Measurements from ENCODE around the gene SIL1.
"Not testable (repeated sequence)": the region's sequence is repeated elsewhere in the genome, so short reads cannot be mapped to it uniquely, and the experiment has no call there.

SIL1 gene

DNA sequence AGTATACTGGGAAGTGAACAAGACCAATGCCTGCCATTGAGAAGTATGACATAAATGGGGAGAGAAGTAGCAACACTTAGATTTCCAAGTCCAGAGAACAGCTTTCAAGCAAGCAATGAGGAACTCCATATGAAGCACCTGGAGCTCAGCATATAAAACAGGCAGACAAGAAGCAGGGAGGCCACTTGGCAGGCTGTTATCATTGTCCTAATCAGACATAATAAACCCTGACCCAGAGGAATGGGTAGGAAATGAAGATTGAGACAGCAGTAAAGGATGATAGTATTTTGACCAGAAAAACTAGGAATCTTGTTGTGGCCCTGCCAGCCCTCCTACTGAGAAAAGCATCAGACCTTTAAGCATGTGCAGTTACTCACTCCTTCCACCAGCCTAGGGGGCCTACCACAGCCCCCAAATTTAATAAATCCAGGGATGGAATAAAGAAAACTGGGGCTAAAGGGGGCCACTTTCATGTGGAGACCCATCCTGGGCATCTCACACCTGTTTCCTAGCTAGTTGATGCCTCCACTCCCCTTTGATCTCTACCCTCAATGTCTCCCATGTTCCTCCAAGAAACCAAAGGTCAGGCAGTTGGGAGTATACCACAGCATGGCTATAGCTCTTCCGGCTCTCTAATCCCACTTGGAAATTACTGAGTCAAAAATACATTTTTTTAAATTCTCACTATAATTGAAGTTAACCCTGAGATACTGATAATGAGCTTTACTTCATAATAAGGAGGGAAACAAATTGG is 135.1 kb downstream of the SIL1 start:
- no peak for DNase-seq

DNA sequence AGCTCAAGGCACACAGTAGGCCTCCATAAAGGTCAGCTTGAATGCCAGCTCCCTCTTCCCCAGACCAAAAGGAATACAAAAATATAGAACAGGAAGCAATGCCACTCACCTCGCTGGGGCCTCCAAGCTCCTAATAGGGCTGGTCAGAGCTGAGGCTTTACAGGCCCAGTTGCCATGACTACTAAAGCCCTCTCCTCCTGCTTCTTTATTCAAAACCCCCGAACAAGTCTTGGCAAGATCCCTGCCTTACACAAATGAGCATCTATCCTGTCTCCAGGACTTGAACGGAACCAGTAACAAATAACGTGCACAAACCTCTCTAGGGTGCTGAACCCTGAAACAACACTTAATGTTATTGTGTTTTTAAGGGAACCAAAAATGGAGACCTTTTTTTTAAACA is 136.3 kb downstream of the SIL1 start:
- DNase-seq = no peak

DNA sequence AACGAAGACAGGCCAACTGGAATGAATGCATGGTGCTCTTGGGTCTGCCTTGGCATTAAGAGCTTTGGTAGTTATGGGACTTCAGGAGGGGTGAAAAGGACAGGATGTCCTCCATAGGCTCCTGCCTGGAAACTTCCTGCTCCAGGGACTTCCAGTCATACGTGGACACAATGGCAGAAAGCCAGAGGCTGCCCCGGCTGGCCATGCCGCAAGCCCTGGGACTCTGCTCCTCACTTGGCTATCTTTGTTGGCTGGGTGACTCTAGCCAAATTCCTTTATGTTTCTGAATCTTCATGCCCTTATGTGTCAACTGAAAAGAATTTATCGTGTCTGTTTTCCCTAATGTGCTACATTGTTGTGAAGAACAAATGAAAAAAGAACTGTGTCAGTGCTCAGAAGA is 136.9 kb downstream of the SIL1 start:
- no peak for DNase-seq

DNA sequence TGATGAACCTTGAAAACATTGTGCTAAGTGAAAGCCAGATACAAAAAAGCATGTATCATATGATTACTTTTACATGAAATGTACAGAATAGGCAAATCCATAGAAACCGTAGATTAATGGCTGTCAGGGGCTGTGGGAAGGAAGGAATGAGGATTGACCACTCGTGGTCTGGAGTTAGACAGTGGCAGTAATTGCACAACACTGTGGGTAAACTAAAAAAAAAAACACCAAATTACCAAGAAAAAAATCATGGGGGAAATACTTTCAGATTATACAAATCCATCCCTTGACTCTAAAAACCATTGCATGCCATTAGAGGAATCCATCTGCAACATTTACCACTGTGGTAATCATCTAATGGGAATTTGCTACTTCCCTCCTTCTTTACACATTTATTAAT is 140.0 kb downstream of the SIL1 start:
- no peak for DNase-seq

DNA sequence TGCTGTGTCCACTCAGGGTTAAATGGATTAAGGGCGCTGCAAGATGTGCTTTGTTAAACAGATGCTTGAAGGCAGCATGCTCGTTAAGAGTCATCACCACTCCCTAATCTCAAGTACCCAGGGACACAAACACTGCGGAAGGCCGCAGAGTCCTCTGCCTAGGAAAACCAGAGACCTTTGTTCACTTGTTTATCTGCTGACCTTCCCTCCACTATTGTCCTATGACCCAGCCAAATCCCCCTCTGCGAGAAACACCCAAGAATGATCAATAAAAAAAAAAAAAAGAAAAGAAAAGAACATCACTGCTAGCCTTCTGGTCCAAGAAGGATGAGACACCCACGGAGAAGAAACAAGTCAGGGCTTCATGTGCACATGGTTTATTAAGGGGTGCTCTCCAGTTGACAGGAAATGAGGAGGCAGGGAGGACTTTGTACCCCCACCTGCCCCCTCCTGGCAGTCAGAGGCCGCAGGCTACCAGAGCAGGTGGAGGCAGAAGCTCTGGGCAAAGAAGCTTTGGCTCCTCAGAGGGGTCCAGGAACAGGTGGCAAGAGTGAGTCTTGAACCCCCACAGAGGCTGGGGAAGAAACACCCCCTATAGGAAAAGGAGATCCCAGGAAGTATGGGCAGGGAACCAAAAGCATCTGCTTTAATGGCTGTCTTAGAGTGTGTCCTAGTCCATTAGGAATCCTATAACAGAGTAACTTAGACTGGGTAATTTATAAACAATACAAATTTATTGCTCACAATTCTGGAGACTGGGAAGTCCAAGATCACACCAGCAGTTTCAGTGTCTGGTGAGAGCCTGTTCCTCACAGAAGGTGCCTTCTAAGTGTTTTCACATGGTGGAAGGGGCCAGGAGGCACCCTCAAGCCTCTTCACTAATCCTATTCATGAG is 140.9 kb downstream of the SIL1 start:
- DNase-seq = not testable (repeated sequence)

DNA sequence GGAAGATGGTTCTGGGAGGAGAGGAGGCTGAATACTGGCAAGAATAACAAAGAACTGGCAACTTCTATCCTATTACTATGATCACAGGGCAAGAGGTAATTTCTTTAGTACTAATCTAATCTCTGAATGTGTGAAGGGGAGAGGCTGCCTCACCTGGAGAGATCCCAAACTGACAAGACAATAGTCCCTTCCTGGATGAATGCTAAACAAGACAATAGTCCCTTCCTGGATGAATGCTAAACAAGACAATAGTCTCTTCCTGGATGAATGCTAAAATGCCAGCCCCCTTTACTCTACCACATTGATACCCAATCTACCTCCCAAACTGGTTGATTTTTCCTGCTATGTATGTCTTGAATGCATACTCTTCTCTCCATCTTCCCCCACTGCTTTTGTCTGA is 145.2 kb downstream of the SIL1 start:
- DNase-seq = no peak

DNA sequence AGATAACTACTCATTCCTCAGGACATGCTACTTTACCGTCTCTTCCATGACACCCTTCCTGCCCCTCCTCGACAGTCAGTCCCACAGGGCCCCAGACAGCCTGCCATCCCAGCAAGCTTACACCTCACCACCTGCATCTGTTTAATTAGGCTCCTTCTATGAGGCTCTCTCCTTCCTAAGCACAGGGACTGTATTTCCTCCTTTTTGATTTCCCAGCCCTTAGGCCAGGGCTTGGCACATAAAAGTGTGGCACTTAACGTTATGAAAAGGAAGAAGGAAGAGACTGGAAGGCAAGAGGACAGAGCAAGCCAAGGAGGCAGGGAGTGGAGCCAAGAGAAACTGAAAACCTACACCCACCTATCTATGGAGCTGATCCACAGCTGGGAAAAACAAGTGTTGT is 146.8 kb downstream of the SIL1 start:
- DNase-seq = no peak

DNA sequence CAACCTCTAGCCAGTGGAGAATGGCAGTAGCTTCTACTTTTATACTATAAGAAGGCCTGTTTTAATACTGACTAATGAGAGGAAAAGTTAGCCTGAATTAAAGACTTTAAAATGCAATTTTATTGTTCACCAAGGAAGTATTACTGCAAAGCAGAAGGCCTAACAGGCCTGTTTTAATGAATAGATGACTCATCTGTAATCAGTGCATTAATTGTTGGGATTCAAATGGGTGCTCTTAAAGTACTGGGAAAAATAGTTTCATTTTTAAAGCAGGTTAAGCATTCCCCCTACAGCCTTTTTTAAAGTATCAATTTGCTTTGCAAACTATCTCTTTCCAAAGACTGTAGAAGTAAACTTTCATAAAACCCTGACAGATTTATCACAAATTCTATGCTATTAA is 147.7 kb downstream of the SIL1 start:
- DNase-seq = no peak

DNA sequence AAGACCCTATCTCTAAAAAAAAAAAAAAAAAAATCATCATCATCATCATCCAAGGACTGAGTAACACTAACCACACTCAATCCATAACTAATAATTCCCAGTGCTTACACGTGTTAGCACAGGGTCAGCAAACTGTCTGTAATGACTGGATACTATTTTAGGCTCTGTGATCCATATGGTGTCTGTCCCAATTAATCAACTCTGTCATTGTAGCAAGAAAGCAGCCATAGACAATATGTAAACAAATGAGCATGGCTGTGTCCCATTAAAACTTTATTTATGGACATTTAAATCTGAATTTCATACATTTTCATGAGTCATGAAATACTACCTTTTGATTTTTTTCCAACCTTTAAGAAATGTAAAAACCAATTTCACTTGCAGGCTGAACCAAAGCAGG is 148.4 kb downstream of the SIL1 start:
- no peak for DNase-seq

DNA sequence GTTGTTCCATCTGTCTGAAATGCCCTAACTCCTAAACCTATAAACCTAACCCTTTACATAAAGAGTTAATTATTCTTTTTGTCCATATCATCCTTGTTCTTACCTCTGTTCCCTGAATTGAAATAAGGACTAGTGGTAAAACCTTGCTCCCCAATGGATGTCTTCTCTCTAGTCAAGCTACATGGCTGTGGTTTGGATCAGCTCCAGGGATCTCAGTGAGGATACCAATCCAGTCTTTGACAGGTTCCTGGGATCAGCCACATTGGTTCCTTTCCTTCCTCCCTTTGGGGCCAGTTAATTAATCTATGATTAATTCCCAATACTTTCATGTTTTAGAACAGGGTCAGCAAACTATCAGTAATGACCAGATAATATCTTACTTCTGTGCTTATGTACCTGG is 151.6 kb downstream of the SIL1 start:
- no peak for DNase-seq

DNA sequence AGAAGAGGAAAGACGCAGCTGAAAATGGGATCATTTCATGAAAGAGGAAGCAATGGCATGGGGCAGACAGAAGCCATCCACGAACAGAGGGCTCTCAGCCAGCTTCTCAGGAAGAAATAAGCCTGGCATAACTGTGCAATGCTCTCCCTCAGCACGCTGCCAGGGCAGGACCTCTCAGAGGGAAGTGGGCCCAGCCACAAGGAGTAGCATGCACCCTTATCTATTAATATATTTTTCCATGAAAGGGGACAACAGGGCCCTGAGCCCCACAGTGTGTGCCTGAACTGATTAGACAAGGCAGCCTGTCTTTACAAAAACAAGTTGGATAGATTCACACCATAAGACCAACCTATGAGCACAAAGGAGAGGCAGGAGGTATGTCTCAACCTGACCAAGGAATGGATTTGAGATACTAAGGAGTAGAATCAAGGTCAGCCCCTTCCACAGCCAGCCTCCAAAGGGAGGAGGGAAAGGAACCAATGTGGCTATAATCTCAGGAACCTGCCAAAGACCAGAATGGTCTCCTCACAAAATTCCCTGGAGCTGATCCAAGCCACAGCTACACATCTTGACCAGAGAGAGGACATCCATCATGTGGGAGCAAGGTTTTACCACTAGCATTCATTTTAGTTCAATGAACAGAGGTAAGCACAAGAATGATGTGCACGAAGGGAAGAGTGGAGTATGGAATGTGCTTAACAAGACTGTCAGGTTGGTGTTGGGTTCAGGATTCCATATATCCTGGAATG is 154.8 kb downstream of the SIL1 start:
- DNase-seq = no peak

DNA sequence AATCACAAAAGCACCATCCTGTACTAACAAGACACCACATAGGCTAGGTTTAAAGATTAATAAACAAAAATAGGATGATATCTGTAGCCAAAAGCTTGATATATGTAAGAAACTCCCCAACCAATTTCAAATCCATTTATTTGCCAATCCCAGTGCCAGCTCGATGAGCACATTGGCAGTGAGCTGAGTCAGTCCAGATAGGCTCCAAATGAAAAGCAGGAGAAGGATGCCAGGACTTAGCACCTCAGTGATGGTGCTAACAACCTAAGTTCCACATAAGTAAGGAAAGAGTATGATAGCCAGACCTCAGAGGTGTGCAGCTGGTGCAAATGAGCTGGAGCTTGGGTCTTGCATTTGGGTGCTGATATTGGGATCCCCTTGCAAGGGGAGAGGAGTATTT is 158.1 kb downstream of the SIL1 start:
- DNase-seq = no peak

DNA sequence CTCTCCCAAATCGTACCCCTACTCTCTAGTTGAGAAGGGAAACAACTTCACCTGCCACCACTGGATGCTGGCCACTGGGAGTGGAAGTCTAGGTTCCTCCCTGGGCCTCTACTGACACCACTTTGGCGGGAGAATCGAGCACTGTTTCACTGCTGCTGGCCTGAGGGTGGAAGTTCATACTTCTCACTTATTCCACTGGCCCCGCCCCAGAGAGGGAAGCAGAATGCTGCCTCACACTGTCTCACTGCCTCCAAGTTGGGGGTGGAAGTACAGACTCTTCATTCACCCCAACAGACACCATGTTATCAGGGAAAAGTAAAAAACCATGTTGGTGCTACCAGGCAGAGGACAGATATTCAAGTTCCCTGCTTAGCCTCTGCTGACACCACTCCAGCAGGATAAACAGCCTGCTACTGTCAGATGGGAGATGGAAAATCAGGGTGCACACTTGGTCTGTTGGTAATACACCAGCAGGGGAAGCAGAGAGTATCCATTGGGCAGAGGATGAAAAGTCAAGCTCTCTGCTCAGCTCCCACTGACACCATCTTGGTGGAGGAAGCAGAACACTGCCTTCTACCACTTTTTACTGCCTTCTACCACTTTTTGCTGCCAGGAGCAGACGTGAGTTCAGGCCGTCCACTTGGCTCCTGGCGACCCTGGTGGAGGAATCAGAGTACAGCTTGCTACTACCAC is 159.4 kb downstream of the SIL1 start:
- DNase-seq = no peak

DNA sequence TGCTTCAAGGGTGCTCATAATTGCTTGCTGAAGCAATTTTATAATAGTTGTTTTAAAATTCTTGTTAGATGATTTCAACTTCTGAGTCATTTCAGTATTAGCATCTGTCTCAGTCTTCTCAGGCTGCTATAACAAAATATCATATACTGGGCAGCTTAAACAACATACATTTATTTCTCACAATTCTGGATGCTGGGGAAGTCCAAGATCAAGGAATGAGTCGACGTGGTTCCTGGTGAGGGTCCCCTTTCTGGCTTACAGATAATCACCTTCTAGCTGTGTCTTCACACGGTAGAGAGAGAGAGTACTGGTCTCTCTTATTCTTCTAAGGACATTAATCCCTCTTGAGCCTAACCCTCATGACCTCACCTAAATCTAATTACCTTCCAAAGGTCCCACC is 160.4 kb downstream of the SIL1 start:
- DNase-seq = no peak

DNA sequence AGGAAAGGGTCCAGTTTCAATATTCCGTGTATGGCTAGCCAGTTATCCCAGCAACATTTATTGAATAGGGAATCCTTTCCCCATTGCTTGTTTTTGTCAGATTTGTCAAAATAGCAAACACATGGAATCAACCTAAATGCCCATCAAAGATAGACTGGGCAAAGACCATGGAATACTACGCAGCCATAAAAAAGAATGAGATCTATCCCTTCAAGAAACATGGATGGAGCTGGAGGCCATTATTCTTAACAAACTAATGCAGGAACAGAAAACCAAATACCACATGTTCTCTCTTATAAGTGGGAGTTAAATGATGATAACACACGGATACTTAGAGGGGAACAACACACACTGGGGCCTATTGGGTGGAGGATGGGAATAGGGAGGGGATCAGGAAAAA is 161.8 kb downstream of the SIL1 start:
- not testable (repeated sequence) for DNase-seq

DNA sequence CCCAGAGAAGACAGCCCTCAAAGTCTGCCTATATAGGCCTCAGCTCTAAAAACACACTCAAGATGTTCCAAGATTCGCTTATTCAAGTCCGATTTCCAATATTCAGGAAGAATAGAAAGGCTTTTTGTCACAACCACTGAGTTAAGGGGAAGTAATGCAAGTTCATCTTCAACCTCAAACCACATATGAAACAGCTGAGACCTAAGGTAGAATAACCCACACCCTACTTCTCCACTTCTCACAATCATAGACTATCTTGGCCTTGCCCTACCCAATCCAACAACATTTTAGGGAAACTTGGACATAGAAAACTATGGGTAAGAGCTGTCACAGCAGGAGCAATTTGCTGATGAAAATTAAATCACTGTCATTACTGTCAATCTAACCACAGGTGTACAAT is 171.0 kb downstream of the SIL1 start:
- DNase-seq = no peak

DNA sequence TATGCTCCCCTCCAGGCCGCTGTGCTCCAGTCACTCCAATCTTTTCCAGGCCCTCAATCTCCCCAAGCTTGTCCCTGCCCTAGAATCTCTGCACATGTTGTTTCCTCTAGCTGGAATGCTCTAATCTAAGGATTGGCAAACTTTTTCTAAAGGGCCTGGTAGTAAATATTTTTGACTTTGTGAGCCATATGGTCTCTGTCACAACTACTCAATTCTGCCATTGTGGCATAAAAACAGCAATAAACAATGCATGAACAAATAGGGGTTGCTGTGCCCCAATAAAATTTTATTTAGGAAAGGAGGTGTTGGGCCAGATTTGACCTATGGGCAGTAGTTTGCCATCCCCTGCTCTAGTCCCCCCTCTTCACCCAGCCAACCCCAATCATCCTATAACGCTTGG is 172.5 kb downstream of the SIL1 start:
- DNase-seq = no peak

DNA sequence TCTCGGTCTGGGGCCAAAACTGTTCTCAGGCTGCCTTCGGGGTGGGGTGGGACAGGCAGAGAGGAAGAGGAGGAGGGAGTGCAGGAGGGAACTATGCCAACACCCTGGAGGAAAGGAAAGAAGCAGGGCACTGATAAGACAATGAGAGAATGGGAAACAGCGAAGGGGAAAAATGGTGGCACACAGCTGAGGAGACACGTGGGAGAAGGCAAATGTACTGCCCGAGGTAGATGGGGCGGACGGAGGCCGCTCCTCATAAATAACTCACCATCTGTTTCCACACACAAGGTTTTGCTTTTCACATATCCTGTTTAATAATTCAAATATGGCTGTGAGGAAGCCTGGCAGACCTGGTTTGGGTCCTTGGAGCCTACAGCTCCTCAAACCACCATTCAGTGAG is 174.9 kb downstream of the SIL1 start:
- DNase-seq = no peak

DNA sequence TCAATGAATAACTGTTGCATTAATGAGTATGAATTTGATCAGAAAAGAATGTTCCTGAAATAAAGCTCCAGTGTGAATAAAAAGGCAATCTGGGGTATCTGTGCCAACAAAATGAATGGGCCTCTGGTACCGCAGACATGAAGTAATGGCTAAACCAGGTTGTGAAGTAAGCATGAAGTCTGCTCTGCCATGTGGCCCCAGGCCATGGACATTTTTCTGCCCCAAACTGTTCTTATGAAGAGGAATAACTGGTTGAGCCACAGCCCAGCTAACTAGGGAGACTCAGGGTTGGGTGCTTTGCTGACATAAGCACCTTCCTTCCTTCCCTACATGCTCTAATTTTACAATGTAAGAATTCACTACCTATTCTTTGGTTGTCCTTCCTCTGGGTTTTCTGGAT is 175.6 kb downstream of the SIL1 start:
- DNase-seq = no peak

DNA sequence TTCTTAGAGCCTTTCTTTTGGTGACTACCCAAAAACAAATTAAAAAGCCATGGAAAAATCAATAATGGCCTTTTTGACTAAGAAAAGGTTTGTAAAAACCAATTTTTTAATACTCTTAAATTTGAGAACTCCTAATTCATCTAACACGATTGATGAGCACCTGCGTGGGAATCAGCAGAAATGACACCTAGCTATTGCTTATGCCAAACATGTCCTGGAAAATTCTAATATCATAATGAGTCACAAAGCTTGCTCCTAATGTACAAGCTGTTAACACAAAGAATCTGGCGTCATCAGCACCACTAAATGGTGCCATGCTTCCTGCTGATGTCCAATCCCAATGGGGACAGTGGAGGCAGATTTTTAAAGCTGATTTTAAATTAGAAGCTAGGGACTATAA is 176.8 kb downstream of the SIL1 start:
- no peak for DNase-seq

DNA sequence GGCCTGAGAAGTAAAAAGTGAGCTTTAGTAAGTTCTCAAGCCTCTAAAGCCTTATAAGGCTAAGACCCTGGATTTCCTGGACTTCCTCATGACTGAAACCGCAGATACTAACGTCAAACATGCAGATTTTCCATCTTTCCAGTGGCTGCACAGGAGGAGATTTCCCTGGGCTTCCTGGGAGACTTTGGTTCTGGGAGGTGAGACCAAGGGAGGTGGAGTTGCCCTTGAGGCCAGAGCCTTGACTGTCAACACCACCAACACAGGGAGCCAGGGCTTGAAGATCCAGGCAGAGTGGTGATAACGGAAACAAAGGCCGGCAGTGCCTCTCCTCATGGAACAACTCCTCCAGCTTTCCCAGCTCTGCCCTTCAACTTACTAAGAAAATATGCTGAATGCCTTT is 178.3 kb downstream of the SIL1 start:
- no peak for DNase-seq

DNA sequence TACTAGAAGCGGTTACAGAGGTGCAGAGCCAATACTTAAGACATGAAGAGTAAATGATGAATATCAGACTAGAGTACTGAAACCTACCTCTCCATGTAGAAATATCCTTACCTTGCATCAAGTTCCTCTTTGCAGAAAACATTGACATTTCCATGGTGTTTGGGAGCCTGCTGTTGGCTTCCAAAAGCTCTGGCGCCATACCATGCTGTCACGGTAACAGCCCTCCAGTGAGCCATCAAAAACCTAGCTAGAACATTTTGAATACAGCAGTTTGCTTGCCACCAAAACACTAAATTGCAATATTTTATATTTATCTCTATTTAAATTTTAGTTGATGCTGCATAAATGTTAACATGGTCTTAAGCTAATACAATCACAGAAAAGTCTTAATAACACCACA is 179.0 kb downstream of the SIL1 start:
- no peak for DNase-seq

DNA sequence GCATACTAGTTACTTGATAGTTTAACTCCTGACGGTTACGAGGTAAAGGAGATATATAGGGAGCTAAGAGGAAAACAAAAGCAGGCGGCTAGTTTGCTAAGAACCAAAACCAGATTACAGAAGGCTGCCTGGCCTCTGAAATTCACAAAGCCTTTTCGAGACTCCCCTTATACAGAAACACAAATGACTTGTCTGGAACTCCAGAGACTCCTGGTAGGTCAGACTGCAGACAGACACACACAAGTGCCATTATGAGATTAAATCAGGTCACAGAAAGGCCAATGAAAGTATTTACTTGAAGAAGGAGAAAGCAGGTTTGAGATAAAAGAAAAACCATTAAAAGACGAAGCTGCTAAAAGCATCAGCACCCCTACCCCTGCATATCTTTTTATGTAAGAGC is 180.5 kb downstream of the SIL1 start:
- no peak for DNase-seq
